Measurements from ENCODE around the gene ELP4.

Gene ELP4

DNA sequence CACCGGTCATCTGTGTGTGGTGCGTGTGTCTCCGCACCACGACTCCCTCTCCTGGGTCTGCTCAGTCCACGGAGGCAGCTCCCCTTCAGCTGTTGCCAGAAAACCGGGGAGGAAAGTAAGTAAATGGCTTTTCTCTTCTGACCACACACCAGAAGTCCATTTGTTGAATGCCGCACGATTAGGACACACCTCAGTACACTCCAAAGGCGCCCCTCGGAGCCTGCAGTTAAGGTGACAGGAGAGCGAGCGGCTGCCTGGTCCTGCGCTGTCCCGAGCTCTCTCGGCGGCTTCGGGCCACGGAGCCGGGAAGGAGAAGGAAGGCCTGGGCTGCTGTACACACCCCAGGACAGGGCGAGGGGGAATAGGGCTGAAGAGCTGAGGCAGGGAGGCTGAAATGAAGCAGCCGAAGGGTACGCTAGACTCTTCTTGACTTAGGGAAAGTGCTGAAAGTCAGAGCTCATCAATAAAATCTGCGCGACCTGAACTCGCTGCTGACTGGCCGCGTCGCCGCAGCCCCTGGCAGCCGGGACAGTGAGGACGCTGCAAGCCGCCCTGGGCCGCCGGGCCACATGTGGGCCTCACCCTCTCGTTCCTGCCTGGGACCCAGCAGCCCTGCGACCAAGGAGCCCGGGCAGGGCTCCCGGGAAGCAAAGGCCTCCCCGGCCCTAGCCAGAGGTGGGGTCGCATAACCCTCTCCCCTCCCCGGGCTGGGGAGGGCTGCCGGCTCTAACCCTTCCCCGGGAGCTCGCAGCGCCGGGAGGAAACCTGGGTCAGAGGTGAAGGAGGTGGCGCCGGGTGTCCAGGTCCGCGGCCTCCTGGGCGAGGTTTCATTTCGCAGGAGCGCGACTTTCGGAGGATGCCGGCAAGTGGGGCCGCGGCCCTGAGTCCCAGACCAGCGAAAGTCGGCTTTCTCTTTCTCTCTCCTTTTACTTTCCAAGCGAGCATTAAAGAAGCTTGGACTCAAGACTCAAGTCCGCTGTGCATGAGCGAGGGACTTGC lies 303.1 kb downstream of the ELP4 start:
- 0 out of 2 replicates have a peak, but pooled peaks have one; percentile 57 for TF ChIP-seq SCRT2 (tag by site-specific recombination; IDR thresholded peaks at IDR 0.05)
- no peak for TF ChIP-seq ZFP41 (tag by site-specific recombination; IDR thresholded peaks at IDR 0.05; ENCODE audit: borderline replicate concordance)
- no peak for TF ChIP-seq ZNF654 (tag by site-specific recombination; IDR thresholded peaks at IDR 0.05; ENCODE audit: low read depth)
- CTCF ChIA-PET, result interaction anchor here (0.6 to 0.7 kb wide), 2 partner anchors 160 to 168 kb away, joined by 3 to 4 read pairs; no protein-coding TSS in a partner anchor
- Histone ChIP-seq H3K4me3 (ENCODE audit: low read depth, low read length) (peak overlapping the region; percentile 84), H3K36me3 (ENCODE audit: control insufficient read depth in 2 of 2, insufficient read depth in 1 of 2, low read length in 2 of 2) (peaks cover 0 to under 1% of the 10 kb centered on the region in 2 experiments; a peak in 1 of 3 replicates), H3K4me1 (ENCODE audit: control insufficient read depth, insufficient read depth, low read length) (no peaks in the 10 kb centered on the region), H3K27ac (ENCODE audit: extremely low read depth, low read depth, low read length) (peak overlapping the region; percentile 93; the same call in 1 of the 2 replicates), H3K9me3 (ENCODE audit: control insufficient read depth, insufficient read depth, low read depth, low read length) (no peaks in the 10 kb centered on the region)
- POLR2A ChIA-PET, result interaction anchor here (0.6 to 1.5 kb wide), 2 partner anchors 268 to 278 kb away, joined by 3 to 5 read pairs; partner anchors contain the start of gene RCN1

DNA sequence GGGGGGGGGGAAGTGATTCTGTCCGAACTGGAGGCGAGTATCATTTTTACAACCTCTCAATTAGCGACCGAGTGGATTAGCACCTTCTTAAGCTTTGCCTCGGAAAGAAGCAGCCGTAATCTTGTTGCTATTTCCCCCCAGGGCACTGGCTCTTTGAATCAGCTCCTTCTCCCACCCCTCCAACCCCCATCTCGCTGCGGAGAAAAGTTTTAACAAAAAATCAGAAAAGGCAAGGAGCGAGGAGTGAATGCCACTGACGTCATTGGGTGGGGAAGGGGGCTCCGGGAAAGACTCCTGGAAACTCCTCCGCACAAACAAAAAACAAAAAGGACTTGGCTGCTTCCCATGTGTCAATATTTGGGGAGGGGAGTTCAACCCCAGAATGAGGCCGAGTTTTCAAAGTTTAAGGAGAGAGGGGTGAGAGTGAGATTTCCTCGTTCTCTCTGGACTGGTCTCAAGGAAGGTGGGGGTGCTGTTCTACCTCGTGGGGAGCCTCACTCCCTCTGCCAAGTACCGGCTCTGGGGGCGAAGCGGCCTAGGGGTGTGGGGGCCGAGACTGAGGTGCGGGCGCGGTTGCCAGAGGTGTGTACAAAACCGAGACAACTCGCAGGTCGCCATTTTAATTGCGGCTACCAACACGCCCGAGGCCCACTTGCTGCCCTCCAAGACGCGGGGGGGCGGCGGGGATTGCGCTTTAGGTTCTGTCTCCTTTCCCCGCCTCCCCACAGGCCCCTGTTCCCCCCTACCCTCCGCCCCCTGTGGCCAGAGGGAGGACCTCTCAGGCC lies 304.0 kb downstream of the ELP4 start:
- Histone ChIP-seq H3K4me1 (ENCODE audit: control insufficient read depth, insufficient read depth, low read length) (no peaks in the 10 kb centered on the region), H3K36me3 (ENCODE audit: control insufficient read depth in 2 of 2, insufficient read depth in 1 of 2, low read length in 2 of 2) (no peaks in the 10 kb centered on the region), H3K9me3 (ENCODE audit: control insufficient read depth, insufficient read depth, low read depth, low read length) (no peaks in the 10 kb centered on the region), H3K27ac (ENCODE audit: extremely low read depth, low read depth, low read length) (no peak overlapping the region), H3K4me3 (ENCODE audit: low read depth, low read length) (peak overlapping the region; percentile 35)
- ChIA-PET CTCF (interaction anchor here (0.7 kb wide), 1 partner anchor 159 kb away, joined by 4 read pairs; no protein-coding TSS in a partner anchor), POLR2A (interaction anchor here (0.6 kb wide), 1 partner anchor 268 kb away, joined by 3 read pairs; no protein-coding TSS in a partner anchor)
- TF ChIP-seq ZNF202 (tag by site-specific recombination; IDR thresholded peaks at IDR 0.05; ENCODE audit: borderline replicate concordance) (0 out of 2 replicates have a peak, but pooled peaks have one; percentile 15), ZNF335 (tag by site-specific recombination; conservative IDR thresholded peaks at IDR 0.05) (no peak)

DNA sequence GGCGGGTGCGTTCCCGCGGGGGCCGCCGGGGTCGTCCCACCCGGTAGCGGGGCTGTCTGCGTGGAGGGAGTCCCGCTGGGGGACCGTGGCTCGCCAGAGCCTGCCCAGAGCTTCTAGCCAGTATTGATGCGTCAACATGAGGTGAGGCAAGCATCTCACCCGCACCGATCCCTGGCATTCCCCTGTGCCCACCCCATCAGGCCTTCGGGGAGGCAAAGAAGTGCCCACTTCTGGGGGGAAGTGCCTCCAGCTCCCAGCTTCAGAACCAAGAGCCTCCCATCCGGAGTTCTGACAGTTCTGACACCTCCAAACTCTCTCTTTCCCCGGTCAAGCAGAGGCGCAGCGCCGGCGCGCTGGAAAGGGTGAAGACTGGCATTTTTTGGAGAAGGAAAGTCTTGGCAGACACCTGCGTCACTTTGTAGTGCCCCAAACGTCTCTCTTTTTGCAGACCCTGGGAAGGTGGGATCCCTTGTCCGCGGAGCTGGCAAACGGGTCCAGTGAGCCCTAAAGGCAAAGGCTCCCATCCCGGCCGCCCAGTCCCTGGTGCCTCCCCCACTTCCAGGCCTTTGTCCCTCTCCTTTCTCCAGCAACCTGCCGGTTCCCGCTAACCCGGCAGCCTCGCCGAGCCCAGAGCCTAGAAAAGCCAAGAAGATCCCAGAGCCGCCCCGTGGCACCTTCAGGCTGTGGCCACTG lies 304.8 kb downstream of the ELP4 start:
- H3K4me1 ChIP-seq (ENCODE audit: control insufficient read depth, insufficient read depth, low read length), result no peaks in the 10 kb centered on the region
- TF ChIP-seq ZNF48 (tag by site-specific recombination; IDR thresholded peaks at IDR 0.05), result no peak
- TF ChIP-seq ZBTB17 (tag by site-specific recombination; IDR thresholded peaks at IDR 0.05), result peak; percentile 47; the same call in 1 of the 2 replicates
- H3K4me3 ChIP-seq (ENCODE audit: low read depth, low read length), result no peak overlapping the region
- no peak overlapping the region for H3K27ac ChIP-seq (ENCODE audit: extremely low read depth, low read depth, low read length)
- no peaks in the 10 kb centered on the region for H3K36me3 ChIP-seq (ENCODE audit: control insufficient read depth in 2 of 2, insufficient read depth in 1 of 2, low read length in 2 of 2)
- no peaks in the 10 kb centered on the region for H3K9me3 ChIP-seq (ENCODE audit: control insufficient read depth, insufficient read depth, low read depth, low read length)
- CTCF ChIA-PET, result no interaction called here
- POLR2A ChIA-PET, result no interaction called here

DNA sequence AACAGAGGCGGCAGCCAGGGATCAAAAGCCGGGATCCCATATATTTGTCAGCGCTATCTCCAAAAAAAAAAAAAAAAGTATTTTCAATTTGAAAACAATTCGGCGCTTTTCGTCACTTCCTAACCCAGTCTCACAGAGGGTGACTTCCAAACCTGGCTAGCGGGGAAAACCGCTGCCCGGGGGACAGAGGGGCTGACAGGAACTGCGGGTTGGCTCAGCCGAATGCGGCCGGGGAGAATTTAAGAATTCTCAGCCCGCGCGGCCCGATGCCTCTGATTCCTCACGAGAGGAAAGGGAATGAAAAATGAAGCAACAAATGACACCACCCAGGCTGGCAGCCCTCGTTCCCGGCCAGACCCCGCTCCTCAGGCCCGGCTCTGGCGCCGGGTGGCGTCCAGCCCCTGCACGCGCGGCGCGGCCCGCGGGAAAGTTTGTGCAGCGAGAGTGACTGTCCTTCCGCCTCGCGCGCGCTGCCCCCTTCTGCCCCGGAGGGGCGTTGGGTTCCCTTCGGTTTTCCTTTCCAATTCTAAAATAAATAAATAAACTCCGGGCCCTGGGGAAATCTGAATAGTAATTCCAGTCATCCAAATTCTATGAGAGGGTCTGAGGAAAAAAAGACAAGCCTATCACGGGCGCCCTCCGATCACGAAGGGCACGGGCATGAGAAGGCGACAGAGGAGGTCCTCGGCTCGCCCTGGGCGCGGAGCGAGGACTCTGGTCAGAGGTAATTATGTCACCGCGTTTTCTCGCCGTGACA lies 306.3 kb downstream of the ELP4 start:
- CTCF ChIA-PET, result interaction anchor here (0.6 to 1.2 kb wide), 5 partner anchors 53 to 329 kb away, joined by 3 to 4 read pairs (median 3); no protein-coding TSS in a partner anchor
- Histone ChIP-seq H3K9me3 (ENCODE audit: control insufficient read depth, insufficient read depth, low read depth, low read length) (no peaks in the 10 kb centered on the region), H3K4me1 (ENCODE audit: control insufficient read depth, insufficient read depth, low read length) (no peaks in the 10 kb centered on the region), H3K27ac (ENCODE audit: extremely low read depth, low read depth, low read length) (peak overlapping the region; percentile 54; the same call in 1 of the 2 replicates), H3K4me3 (ENCODE audit: low read depth, low read length) (peak overlapping the region; percentile 45), H3K36me3 (ENCODE audit: control insufficient read depth in 2 of 2, insufficient read depth in 1 of 2, low read length in 2 of 2) (no peaks in the 10 kb centered on the region)
- POLR2A ChIA-PET, result interaction anchor here (0.8 kb wide), 1 partner anchor 8 kb away, joined by 4 read pairs; no protein-coding TSS in a partner anchor
- TF ChIP-seq, protein P1, sequence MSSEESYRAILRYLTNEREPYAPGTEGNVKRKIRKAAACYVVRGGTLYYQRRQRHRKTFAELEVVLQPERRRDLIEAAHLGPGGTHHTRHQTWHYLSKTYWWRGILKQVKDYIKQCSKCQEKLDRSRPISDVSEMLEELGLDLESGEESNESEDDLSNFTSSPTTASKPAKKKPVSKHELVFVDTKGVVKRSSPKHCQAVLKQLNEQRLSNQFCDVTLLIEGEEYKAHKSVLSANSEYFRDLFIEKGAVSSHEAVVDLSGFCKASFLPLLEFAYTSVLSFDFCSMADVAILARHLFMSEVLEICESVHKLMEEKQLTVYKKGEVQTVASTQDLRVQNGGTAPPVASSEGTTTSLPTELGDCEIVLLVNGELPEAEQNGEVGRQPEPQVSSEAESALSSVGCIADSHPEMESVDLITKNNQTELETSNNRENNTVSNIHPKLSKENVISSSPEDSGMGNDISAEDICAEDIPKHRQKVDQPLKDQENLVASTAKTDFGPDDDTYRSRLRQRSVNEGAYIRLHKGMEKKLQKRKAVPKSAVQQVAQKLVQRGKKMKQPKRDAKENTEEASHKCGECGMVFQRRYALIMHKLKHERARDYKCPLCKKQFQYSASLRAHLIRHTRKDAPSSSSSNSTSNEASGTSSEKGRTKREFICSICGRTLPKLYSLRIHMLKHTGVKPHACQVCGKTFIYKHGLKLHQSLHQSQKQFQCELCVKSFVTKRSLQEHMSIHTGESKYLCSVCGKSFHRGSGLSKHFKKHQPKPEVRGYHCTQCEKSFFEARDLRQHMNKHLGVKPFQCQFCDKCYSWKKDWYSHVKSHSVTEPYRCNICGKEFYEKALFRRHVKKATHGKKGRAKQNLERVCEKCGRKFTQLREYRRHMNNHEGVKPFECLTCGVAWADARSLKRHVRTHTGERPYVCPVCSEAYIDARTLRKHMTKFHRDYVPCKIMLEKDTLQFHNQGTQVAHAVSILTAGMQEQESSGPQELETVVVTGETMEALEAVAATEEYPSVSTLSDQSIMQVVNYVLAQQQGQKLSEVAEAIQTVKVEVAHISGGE (tag by site-specific recombination; conservative IDR thresholded peaks at IDR 0.05; ENCODE audit: low read depth), result peak; percentile 60
- TF ChIP-seq ZNF335 (tag by site-specific recombination; conservative IDR thresholded peaks at IDR 0.05), result peak; percentile 84; the same call in 1 of the 2 replicates
- peak; percentile 80 for TF ChIP-seq ZBTB8A (tag by site-specific recombination; IDR thresholded peaks at IDR 0.05)
- TF ChIP-seq ZBTB20 (tag by site-specific recombination; IDR thresholded peaks at IDR 0.05), result peak; percentile 84
- no peak for TF ChIP-seq ZNF544 (tag by site-specific recombination; IDR thresholded peaks at IDR 0.05)
- TF ChIP-seq, protein P2, sequence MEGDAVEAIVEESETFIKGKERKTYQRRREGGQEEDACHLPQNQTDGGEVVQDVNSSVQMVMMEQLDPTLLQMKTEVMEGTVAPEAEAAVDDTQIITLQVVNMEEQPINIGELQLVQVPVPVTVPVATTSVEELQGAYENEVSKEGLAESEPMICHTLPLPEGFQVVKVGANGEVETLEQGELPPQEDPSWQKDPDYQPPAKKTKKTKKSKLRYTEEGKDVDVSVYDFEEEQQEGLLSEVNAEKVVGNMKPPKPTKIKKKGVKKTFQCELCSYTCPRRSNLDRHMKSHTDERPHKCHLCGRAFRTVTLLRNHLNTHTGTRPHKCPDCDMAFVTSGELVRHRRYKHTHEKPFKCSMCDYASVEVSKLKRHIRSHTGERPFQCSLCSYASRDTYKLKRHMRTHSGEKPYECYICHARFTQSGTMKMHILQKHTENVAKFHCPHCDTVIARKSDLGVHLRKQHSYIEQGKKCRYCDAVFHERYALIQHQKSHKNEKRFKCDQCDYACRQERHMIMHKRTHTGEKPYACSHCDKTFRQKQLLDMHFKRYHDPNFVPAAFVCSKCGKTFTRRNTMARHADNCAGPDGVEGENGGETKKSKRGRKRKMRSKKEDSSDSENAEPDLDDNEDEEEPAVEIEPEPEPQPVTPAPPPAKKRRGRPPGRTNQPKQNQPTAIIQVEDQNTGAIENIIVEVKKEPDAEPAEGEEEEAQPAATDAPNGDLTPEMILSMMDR (tag by site-specific recombination; IDR thresholded peaks at IDR 0.05), result peak; percentile 35; the same call in 1 of the 2 replicates
- no peak for TF ChIP-seq SALL2 (tag by site-specific recombination; IDR thresholded peaks at IDR 0.05; ENCODE audit: borderline replicate concordance)
- TF ChIP-seq, protein P3, sequence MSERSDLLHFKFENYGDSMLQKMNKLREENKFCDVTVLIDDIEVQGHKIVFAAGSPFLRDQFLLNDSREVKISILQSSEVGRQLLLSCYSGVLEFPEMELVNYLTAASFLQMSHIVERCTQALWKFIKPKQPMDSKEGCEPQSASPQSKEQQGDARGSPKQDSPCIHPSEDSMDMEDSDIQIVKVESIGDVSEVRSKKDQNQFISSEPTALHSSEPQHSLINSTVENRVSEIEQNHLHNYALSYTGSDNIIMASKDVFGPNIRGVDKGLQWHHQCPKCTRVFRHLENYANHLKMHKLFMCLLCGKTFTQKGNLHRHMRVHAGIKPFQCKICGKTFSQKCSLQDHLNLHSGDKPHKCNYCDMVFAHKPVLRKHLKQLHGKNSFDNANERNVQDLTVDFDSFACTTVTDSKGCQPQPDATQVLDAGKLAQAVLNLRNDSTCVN (tag by site-specific recombination; optimal IDR thresholded peaks at IDR 0.05), result peak; percentile 79

Measured in HEK293 (cell line).